Stimulated activated CD4-positive, alpha-beta T cell treated with anti-CD3 and anti-CD28 coated beads, Interleukin-4, amount 100 ng/mL, for 24 hours (primary cell): ENCODE results near the gene PPP5C.
A peak's percentile ranks its signal among the peaks of the same experiment; 100 is the strongest.

ENCODE experiments used
- DNase-seq: peaks from one replicate; pipeline ENCODE4 v3.0.0-alpha.2; 2020

PPP5C gene

DNA sequence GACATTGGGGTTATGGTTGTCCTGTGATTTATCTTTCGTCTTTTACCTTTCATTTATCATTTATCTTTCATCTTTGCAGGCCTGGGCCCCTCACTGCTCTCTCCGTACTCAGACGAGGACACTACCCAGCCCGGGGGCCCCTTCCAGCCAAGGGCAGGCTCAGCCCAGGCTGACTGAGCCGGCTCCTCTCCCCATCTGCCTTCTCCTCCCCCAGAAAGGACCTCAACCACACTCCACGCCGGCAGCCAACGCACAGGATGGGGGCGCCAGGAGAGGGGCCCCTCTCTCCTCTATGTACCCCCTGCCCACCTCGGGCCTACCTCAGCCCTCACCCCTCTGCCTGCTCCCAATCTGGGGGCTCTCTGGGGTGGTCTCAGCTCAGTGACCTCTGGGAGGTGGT, 7.4 kb upstream of the PPP5C start:
- no peak for DNase-seq

DNA sequence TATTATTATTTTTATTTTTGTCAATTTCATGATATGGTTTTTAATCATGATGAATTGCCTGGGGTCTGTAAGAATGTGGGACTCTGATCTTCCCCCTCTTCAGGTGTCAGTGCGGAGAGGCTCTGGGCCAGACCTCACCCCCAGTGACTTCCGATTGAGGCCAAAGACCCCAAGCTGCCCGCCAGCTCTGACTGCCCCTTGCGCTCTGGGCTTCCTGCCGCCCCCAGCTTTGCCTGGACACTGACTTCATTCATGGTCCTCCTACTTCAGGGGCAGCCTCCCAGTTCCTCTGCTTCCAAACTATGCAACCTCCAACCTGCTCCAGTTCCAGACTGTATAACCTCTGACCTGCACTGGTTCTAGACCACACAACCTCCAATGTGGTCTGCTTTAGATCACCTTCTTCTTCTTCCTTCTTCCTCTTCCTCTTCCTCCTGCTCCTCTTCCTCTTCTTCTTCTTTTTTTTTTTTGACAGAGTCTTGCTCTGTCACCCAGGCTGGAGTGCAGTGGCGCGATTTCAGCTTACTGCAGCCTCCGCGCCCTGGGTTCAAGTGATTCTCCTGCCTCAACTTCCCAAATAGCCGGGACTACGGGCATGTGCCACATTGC, 6.7 kb upstream of the PPP5C start:
- DNase-seq: no peak

DNA sequence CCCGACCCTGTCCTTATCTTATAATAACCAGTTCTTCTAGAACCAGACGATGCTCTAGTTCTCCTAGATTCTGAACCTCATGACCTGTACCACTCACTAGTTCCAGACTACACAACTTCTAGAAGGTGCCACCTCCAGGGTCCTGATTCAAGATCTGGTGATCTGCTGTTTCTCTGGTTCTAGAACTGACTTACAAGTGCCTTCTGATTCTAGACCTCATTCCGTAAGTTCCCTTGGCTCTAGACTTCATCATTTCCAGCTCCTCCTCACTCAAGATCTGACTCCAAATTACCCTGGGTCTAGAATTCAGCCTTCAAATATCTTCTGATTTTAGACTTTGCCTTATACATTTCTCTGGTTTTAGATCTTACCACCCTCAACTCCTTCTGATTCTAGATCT, 5.0 kb upstream of the PPP5C start:
- no peak for DNase-seq

- DNase-seq: no peak
These were observed 2.5 kb upstream of the PPP5C start for GRCh38 chr19:46344363-46344762.

DNA sequence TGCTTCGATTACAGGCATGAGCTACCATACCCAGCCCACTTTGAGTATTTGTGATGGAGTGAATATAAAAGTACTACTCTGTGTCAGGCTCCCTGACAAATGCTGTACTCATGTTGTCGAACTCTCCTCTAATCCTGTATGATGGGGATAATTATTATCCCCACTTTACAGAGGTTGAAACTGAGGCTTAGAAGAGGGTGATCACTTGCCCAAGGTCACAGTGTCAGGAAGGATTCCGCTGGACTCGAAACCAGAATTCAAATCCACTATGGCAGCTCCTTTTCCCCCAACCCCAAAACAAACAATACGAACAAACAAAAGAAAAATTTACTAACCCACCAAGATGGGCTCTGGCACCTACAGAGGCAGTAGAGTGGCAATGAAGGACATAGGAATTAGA, 1.7 kb upstream of the PPP5C start:
- no peak for DNase-seq

- DNase-seq: no peak
These were observed 641 bp downstream of the PPP5C start for GRCh38 chr19:46347572-46347883.

DNA sequence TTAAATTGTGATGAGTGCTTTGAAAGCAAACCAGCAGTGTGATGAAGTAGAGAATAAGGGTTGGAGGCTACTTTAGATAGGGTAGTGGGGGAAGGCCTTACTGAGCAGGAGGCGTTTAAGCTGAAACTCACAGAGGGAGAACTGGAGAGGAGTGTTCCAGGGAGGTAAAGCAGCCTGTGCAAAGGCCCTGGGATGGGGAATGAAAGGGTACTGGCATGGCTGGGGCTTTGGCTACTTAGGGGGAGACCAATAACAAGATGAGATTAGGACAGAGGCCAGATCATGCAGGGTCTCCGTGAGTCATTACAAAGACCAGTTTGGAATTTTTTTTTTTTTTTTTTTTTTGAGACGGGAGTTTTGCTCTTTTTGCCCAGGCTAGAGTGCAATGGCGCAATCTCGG, 1.1 kb downstream of the PPP5C start:
- no peak for DNase-seq

DNA sequence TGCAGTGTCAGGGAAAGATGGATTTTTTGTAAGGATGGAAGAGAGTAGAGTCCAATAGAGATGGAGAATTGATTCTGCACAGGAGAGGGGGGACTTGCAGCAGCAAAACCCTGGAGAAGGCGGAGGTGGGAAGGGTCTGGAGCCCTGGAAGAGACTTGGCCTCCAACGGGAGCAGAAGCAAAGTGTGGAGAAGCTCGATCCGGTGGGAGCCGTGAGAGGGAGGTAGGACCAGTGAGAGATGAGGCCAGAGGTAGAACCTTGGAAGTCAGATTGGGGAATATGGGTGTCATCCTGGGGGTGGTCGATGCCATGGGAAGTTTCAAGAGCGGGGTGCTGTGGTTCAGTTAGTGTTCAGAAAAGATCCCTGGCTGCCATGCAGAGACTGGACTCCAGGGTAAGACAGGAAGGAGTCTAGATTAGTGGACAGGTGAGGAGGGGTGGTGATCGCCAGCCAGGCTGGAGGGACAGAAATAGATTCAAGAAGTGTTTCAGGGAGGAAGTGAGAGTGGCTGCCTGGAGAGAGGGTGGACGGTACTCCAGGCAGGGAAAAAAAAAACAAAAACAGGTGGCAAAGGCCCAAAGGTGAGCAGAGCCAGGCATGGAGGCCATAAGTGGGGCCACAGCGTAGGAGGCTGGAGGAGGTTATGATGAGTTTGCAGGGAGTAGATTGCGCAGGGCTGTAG, 2.6 kb downstream of the PPP5C start:
- no peak for DNase-seq

DNA sequence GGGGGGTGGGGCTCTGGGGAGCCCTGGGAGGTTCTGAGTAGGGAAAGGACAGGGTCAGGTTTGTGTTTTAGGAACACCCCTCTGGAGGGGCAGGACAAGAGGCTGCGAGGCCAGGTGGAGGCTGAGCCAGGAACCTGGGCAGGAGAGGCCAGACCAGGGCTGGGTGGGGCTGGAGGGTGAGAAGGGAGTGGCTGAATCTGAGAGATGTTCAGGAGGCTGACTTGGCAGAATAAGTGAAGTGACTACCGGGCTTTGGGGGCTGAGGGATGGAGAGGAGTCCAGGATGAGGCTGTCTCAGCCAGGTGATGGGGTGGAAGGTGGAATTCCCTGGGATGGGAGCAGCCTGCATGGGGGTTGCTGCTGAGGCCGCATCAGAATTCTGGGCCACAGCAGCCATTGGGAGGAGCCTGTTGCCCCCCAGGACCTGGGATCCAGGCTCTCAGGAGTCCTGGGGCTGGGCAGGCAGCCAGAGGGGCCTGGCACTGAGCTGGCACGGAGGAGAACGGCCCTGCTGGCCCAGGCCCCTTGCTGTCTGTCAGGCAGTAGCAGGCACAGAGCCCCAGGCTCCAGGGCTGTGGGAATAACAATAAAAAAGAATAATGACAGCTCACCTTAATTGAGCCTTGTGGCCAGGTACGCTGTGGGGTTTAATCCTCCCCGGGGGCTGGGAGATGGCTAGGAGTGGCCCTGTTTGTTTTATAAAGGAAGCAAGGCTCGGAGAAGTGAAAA, 3.3 kb downstream of the PPP5C start:
- DNase-seq: peak; percentile 11

GRCh38 chr19:46350758-46351159, 3.9 kb downstream of the PPP5C start:
- DNase-seq: peak; percentile 44

DNA sequence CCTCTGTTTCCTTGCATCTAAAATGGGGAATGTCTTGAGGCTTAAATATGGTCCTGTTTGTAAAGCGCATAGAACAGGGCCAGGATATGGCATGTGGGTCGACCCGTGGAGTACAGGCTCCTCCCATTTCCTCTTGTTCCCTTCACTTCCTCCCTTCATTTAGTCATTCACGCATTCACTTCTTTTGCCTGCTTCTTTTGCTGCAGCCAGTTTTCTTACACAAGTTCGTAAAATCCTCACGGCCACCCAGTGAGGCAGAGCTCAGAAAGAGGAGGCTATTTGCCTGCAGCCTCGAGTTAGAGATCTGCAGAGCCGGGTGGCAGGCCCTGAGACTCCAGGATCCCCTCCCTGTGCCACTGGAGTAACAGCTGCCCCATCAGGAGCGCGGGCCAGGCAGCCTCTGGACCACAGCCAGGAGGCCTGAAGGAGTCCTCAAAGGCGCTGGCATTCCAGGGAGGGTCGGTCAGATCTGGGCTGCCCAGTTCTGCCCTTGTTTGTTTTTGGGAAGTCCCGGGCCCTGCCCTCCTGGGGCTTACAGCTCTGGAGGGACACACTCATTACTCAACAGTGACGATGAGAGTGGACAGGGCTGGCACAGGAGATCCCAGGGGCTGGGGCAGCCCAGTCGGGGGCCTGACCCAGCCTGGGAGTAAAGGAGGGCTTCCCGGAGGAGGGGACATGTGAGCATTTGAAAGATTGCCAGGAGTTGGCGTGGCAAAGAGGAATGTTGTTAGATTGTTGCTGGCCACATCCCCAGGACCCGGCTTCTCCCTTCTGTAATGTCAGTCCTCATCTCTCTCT, 4.6 kb downstream of the PPP5C start:
- DNase-seq: peak; percentile 17

GRCh38 chr19:46353730-46354528, 7.0 kb downstream of the PPP5C start:
- DNase-seq: no peak

- peak; percentile 14 for DNase-seq
These were observed 8.6 kb downstream of the PPP5C start for GRCh38 chr19:46355234-46356148.

DNA sequence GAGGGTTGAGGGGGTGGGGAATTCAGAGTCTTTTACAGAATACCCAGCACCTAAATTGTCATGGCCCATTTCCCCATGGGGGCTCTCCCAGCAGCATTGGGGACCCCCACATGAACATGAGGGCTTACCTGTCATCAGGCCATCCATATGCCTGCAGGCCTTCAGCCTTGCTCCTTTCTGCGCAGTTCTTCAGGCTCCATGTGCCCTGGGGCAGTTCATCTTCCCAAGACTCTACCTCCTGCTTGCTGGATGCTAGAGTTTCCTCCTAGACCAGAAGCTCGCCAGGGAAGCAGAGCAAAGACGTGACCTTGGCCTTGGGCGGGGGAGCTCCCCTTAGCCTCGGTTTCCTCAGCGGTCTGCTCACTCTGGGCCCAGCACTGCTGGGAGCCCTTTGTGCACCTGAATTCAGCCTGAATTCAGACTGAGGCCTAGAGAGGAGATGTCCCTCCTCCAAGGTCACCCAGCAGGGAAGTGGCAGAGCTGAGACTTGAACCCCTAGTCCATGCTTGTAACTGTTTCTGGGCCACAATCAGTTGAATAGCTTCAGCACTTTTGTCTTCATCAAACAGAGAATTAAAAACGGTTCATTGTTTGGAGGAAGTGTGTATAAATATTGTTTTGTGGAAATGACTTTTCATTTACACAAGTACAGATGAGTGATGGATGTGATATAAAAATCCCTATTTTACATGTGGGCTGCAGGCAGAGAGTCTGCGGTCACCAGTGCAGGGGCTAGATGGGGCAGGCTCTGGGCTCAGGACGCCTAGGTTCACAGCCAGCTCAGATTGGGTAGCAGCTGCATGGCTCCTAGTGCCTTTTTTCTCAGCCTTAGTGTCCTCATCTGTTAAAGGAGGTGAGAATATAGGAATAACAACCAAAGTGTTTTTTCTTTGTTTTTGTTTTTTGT, 9.5 kb downstream of the PPP5C start:
- no peak for DNase-seq

GRCh38 chr19:46357846-46358583, 11.1 kb downstream of the PPP5C start:
- no peak for DNase-seq

- DNase-seq: no peak
These were observed 15.0 kb downstream of the PPP5C start for GRCh38 chr19:46361915-46362314.

- DNase-seq: no peak
These were observed 17.5 kb downstream of the PPP5C start for GRCh38 chr19:46364359-46364758.

- DNase-seq: no peak
These were observed 18.7 kb downstream of the PPP5C start for GRCh38 chr19:46365561-46365960.

GRCh38 chr19:46366620-46367292, 19.9 kb downstream of the PPP5C start:
- no peak for DNase-seq
